Mesodermal cell (in vitro differentiated cells): Measurements from ENCODE around the gene AKR1E2. TPM values are rescaled to one million over a fixed set of nuclear protein-coding genes. Genes with fewer than 3 reads are reported as not detected.

Experiments
- H3K27ac ChIP-seq: 2 replicates; pipeline ENCODE4 v1.7.0; 2013; ENCODE audit warnings: mild to moderate bottlenecking, low read depth, low read length, moderate library complexity; ENCODE audit not compliant: severe bottlenecking
- H3K36me3 ChIP-seq: 2 replicates; pipeline ENCODE4 v1.7.1; 2013; ENCODE audit warnings: mild to moderate bottlenecking, low read length, moderate library complexity; ENCODE audit not compliant: control insufficient read depth, insufficient read depth
- H3K4me1 ChIP-seq: one replicate; pipeline ENCODE4 v1.7.1; 2013; ENCODE audit warnings: mild to moderate bottlenecking, low read length; ENCODE audit not compliant: insufficient read depth, control insufficient read depth, poor library complexity, severe bottlenecking
- H3K4me3 ChIP-seq: 2 replicates; pipeline ENCODE4 v1.7.0; 2013; ENCODE audit warnings: low read length, control low read depth, mild to moderate bottlenecking; ENCODE audit not compliant: insufficient read depth, poor library complexity, severe bottlenecking; ENCODE audit errors: extremely low read depth
- H3K9me3 ChIP-seq: 2 replicates; pipeline ENCODE4 v1.7.1; 2013; ENCODE audit warnings: mild to moderate bottlenecking, low read length, moderate library complexity; ENCODE audit not compliant: control insufficient read depth
- WGBS, 2 experiments: methylation state at CpG; one replicate each; pipeline ENCODE4 v1.1.5; 2013; ENCODE audit warnings: missing lambda C conversion rate in 2 of 2; ENCODE audit not compliant: insufficient coverage in 2 of 2; 5-methylcytosine and 5-hydroxymethylcytosine counted together
- polyA plus RNA-seq, 2 experiments: library from polyadenylated mRNA; stranded (reverse); fragments of 50-300 nt; gene quantifications; one replicate each; pipeline ENCODE4 v1.2.3, GENCODE V29; 2013

The AKR1E2 gene
- 3.4 TPM for polyA plus RNA-seq (2013, experiment 1 of 2)
- polyA plus RNA-seq (2013, experiment 2 of 2), result 3.0 TPM

- H3K4me3 ChIP-seq, result peak within 1 kb of the TSS; percentile 42
- WGBS, 2 experiments, result 25 to 32% methylated on average over 58 to 82 of the region's 87 CpGs
- peak within 1 kb of the TSS; percentile 73 for H3K27ac ChIP-seq
- H3K36me3 ChIP-seq, result no peaks in the 10 kb centered on the region
- no peaks in the 10 kb centered on the region for H3K4me1 ChIP-seq
- no peaks in the 10 kb centered on the region for H3K9me3 ChIP-seq
Measured at GRCh38 chr10:4825868-4826791, at the start of gene AKR1E2. Gene AKR1E2 (plus strand): TSS chr10:4826207. CDS start chr10:4826325, 118 bp downstream.

- no peak overlapping the region for H3K4me3 ChIP-seq
Measured at GRCh38 chr10:4776234-4776638, 49.8 kb upstream of the AKR1E2 start.

DNA sequence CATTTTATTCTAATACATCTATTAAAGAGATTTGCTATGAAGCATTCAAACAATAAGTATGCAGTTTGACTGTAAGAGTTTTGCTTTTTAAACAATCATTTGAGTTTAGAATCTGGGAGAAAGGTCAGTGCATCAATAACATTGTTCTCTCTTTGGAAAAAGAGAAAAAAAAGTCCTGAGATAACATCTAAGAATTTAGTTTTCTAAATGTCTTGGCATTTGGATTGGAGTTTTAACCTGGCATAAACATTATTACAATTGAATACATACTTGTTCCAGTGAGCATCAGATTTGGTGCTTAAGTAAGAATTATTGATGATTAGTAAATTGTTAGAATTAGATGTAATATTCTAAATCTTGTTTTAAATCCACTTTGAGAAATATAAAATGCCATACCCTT, 47.2 kb upstream of the AKR1E2 start:
- H3K36me3 ChIP-seq, result no peaks in the 10 kb centered on the region
- H3K4me1 ChIP-seq, result peaks cover 8% of the 10 kb centered on the region
- no peaks in the 10 kb centered on the region for H3K9me3 ChIP-seq
- H3K4me3 ChIP-seq, result no peak overlapping the region
- no peak overlapping the region for H3K27ac ChIP-seq

More at GRCh38 chr10:4776234-4776638, 49.8 kb upstream of the AKR1E2 start:
- Histone ChIP-seq H3K36me3 (no peaks in the 10 kb centered on the region), H3K27ac (no peak overlapping the region), H3K4me1 (peaks cover 18% of the 10 kb centered on the region), H3K9me3 (no peaks in the 10 kb centered on the region)
- WGBS, 2 experiments, result no CpG with 5 or more reads among the region's 2 CpGs

DNA sequence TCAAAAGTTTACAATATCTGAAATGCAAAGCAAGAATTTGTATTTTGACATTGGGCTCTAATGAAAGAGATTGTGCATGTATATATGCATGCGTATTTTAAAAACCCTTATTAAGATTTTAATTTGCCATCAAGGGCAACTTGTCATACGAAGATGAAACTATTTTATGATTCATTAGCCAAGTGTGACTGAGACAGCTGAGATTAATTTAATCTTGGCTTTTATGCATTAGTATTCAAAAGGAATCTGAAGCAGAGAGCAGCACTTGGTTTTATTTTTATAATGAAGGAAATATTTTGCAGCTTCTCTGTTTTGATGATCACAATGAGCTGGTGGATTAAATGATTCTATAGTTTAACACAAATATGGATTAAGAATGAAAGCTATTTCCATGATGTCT, 45.9 kb upstream of the AKR1E2 start:
- Histone ChIP-seq H3K36me3 (no peaks in the 10 kb centered on the region), H3K27ac (no peak overlapping the region), H3K4me3 (no peak overlapping the region), H3K4me1 (peaks cover 8% of the 10 kb centered on the region), H3K9me3 (no peaks in the 10 kb centered on the region)
- 100% methylated on average over 1 of the region's 2 CpGs; no CpG with 5 or more reads in 1 of the 2 experiments for WGBS, 2 experiments

DNA sequence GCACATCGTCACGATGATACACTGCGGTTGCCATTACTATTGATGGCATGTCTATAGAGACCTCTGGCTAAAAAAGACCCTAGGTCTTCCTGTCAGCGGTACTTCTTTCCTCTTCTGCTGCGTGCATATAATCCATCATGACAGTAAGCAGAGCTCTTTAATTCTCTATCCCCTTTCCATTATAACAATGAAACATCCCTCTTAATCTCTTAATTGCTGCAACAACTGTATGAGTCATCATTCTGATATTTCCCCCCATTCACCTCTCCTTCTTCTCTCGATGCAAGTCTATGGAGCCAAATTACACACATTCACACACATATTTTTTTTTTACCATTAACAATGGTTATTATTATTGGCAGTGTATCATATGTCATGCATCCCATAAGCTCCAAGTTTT, 45.2 kb upstream of the AKR1E2 start:
- H3K4me3 ChIP-seq, result no peak overlapping the region
- WGBS, 2 experiments, result 97 to 98% methylated on average over 5 of the region's 6 CpGs

GRCh38 chr10:4781955-4782354, 44.1 kb upstream of the AKR1E2 start:
- peaks cover 8% of the 10 kb centered on the region for H3K4me1 ChIP-seq
- H3K4me3 ChIP-seq, result no peak overlapping the region
- no peak overlapping the region for H3K27ac ChIP-seq
- no peaks in the 10 kb centered on the region for H3K36me3 ChIP-seq
- no peaks in the 10 kb centered on the region for H3K9me3 ChIP-seq
- 67 to 82% methylated on average over 2 to 3 of the region's 3 CpGs for WGBS, 2 experiments

More for the DNA sequence above, 45.2 kb upstream of the AKR1E2 start:
- H3K4me1 ChIP-seq, result peaks cover 8% of the 10 kb centered on the region
- no peaks in the 10 kb centered on the region for H3K36me3 ChIP-seq
- H3K9me3 ChIP-seq, result no peaks in the 10 kb centered on the region
- no peak overlapping the region for H3K27ac ChIP-seq

- Histone ChIP-seq H3K36me3 (no peaks in the 10 kb centered on the region), H3K27ac (no peak overlapping the region), H3K9me3 (no peaks in the 10 kb centered on the region), H3K4me1 (peaks cover 4% of the 10 kb centered on the region), H3K4me3 (no peak overlapping the region)
- WGBS, 2 experiments, result 89 to 100% methylated on average over 2 to 3 of the region's 8 CpGs
Measured at GRCh38 chr10:4784667-4785333, 41.2 kb upstream of the AKR1E2 start.

DNA sequence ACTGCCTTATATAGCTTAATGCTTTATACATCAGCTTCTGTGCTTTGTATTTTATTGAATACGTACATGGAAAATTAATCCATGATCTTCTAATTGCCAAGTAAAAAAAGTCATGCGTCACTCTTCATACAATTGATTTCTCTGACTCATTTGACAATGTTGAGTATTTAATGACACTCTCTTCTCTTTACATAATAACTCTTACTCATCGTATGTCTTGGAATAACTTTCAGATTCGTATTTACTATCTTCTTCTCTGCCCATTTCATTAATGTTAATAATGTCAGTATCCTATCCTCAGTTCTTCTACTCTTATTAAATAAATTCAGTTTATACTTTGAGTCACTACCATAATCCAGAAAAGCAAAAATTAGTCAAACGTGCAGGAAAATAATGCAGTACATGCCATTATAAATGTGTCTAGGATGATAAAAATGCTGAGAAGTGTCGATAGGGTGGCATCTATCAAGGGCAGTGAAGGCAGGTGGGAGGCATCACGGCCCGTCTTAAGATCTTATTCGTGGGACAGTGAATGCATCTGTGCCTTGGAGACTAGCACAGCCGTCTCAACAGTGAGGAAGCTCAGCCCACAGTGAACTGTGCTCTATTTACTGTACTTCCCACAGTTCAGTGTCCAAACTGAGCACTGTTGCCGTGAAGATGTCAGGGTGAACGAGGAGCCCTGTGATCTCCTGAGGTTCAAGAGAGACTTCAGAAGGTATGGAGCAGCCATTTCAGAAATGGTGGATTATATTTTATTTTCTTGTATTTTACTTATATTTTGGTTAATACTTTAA, 39.8 kb upstream of the AKR1E2 start:
- no peaks in the 10 kb centered on the region for H3K9me3 ChIP-seq
- H3K4me1 ChIP-seq, result no peaks in the 10 kb centered on the region
- H3K36me3 ChIP-seq, result no peaks in the 10 kb centered on the region
- 79 to 81% methylated on average over 4 to 8 of the region's 12 CpGs for WGBS, 2 experiments
- H3K27ac ChIP-seq, result no peak overlapping the region
- no peak overlapping the region for H3K4me3 ChIP-seq

DNA sequence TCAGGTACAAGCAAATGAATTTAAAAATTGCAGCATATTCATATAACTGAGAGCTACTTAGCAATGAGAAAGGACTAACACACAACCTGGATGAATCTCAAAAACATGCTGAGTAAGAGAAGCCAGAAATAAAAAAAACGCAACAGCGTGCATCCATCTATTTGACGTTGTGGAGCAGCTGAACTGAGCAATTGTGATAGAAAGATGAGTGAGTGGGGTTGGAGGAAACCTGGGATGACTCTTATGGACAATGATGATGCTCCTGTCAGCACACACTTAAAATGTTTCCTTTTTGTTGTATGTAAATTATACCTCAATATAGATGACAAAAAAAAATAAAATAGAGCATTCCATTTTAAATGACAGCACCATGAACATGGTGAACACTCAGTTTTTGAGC, 36.0 kb upstream of the AKR1E2 start:
- 96% methylated on average over 3 of the region's 3 CpGs; no CpG with 5 or more reads in 1 of the 2 experiments for WGBS, 2 experiments
- Histone ChIP-seq H3K36me3 (no peaks in the 10 kb centered on the region), H3K4me1 (no peaks in the 10 kb centered on the region), H3K4me3 (no peak overlapping the region), H3K27ac (no peak overlapping the region), H3K9me3 (no peaks in the 10 kb centered on the region)

DNA sequence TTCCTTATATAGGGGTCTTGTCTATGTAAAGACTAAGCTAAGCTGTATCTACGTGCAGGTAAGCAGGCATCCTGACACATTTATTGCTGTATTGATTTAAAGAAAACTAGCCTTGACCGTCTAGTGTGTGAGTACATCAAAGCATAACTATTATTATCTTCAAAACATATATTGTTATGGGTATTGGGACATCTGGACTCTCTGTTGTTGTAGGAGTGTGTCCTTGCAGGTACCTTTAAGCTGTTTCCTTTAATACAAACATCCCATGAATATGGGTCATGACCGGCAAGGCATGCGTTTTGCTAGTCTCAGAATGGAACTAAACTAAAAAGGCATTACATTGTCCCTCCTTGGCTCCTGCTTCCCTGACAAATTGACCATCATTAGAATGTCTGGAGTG, 35.1 kb upstream of the AKR1E2 start:
- Histone ChIP-seq H3K4me1 (no peaks in the 10 kb centered on the region), H3K36me3 (no peaks in the 10 kb centered on the region), H3K9me3 (no peaks in the 10 kb centered on the region), H3K4me3 (no peak overlapping the region), H3K27ac (no peak overlapping the region)
- no CpG with 5 or more reads among the region's 4 CpGs for WGBS, 2 experiments
